ENCODE results near the gene NUDT14.

DNA sequence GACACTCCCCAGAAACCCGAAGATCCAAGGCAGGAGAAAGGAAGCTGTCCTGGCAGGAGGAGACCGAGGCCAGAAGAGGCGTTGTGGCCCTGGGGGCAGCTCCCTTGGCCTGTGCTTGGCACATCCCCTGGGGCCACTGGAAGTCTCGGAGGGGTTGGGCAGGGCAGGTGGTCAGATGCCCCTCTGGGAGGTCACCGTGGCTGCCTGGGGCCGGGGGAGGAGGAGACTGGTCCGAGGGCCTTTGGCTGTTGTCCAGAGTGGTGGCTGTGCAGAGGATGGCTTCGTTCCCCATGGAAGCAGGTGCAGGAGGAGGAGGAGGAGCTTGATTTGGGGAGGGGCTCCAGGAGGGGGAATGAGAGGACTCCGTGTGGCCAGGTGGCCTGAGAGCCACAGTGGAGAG is 3.3 kb upstream of the NUDT14 start:
- TF ChIP-seq POLR2A (IDR thresholded peaks at IDR 0.05) = no peak
- TF ChIP-seq, protein P1, sequence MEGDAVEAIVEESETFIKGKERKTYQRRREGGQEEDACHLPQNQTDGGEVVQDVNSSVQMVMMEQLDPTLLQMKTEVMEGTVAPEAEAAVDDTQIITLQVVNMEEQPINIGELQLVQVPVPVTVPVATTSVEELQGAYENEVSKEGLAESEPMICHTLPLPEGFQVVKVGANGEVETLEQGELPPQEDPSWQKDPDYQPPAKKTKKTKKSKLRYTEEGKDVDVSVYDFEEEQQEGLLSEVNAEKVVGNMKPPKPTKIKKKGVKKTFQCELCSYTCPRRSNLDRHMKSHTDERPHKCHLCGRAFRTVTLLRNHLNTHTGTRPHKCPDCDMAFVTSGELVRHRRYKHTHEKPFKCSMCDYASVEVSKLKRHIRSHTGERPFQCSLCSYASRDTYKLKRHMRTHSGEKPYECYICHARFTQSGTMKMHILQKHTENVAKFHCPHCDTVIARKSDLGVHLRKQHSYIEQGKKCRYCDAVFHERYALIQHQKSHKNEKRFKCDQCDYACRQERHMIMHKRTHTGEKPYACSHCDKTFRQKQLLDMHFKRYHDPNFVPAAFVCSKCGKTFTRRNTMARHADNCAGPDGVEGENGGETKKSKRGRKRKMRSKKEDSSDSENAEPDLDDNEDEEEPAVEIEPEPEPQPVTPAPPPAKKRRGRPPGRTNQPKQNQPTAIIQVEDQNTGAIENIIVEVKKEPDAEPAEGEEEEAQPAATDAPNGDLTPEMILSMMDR (IDR thresholded peaks at IDR 0.05) = no peak
- TF ChIP-seq EP300 (IDR thresholded peaks at IDR 0.05) = no peak
- TF ChIP-seq POLR2AphosphoS5 (IDR thresholded peaks at IDR 0.05) = no peak
